K562 (cell line): Measurements from ENCODE around the gene RHOV. TPM values are rescaled to one million over a fixed set of nuclear protein-coding genes. Genes with fewer than 3 reads are reported as not detected.

Experiments
- AFF4 ChIP-seq: sonication (generic); formaldehyde crosslinking; IDR thresholded peaks from 2 replicates; pipeline ENCODE4 v1.8.0; 2023; ENCODE audit warnings: mild to moderate bottlenecking, missing genetic modification reagents
- ARID4B ChIP-seq: sonication (generic); formaldehyde crosslinking; IDR thresholded peaks from 2 replicates; pipeline ENCODE4 v1.8.0; 2022; ENCODE audit warnings: mild to moderate bottlenecking, missing genetic modification reagents
- ETV1 ChIP-seq: fragments of 450-650 bp; conservative IDR thresholded peaks from 2 replicates; pipeline ENCODE4 v1.6.1; 2016; ENCODE audit warnings: missing genetic modification characterization, control low read depth, low read depth, missing compliant biosample characterization
- GMEB1 ChIP-seq: fragments of 250-450 bp; sonication (Bioruptor Pico); IDR thresholded peaks from 2 replicates; pipeline ENCODE4 v1.4.0; 2020; ENCODE audit warnings: mild to moderate bottlenecking
- MYBL2 ChIP-seq, 2 experiments: fragments of 450-650 bp in 1 of 2; sonication (generic) in 1 of 2; formaldehyde crosslinking in 1 of 2; IDR thresholded peaks; 2 replicates each; pipeline versions ENCODE4 v1.6.1 to v1.8.1; 2017 to 2022; ENCODE audit warnings: borderline replicate concordance in 1 of 2, inconsistent platforms in 1 of 2, low read depth in 1 of 2, mild to moderate bottlenecking in 1 of 2, missing genetic modification reagents in 1 of 2, moderate library complexity in 1 of 2
- NR3C1 ChIP-seq: sonication (generic); formaldehyde crosslinking; IDR thresholded peaks from 2 replicates; pipeline ENCODE4 v1.8.1; 2022; ENCODE audit warnings: missing genetic modification reagents
- RNF219 ChIP-seq: fragments of 250-450 bp; sonication (Bioruptor Pico); IDR thresholded peaks from 2 replicates; pipeline ENCODE4 v1.5.0; 2022; ENCODE audit warnings: mild to moderate bottlenecking
- THAP7 ChIP-seq: fragments of 250-450 bp; sonication (Bioruptor Pico); IDR thresholded peaks from 2 replicates; pipeline ENCODE4 v1.5.0; 2021
- XRCC4 ChIP-seq: IDR thresholded peaks from one replicate; pipeline ENCODE4 v1.6.1; 2011; ENCODE audit not compliant: insufficient read depth, insufficient read length; ENCODE audit errors: extremely low read depth
- YBX1 ChIP-seq: fragments of 450-650 bp; IDR thresholded peaks from 2 replicates; pipeline ENCODE4 v1.7.1; 2016; ENCODE audit warnings: mild to moderate bottlenecking
- ZC3H4 ChIP-seq: sonication (generic); formaldehyde crosslinking; IDR thresholded peaks from 2 replicates; pipeline ENCODE4 v1.9.0; 2021; ENCODE audit warnings: missing genetic modification reagents, borderline replicate concordance
- polyA plus RNA-seq, 8 experiments: library from polyadenylated mRNA; depleted of rRNA in 4 of 8; stranded (reverse) in 5 of 8; unstranded in 3 of 8; fragments of >200 nt; fragmentation: Nextera tagmentation in 2 of 8; fragmentation: Illumina TruSeq in 1 of 8; extraction: Ambion mirVana in 2 of 8; extraction: Trizol in 1 of 8; gene quantifications; 2 replicates each; pipeline versions ENCODE4 v1.2.1 to v1.2.3, GENCODE V29; 2011 to 2014; ENCODE audit warnings: inconsistent platforms in 1 of 8, missing spikeins in 1 of 8
- total RNA-seq, 7 experiments: library from RNA; depleted of rRNA in 6 of 7; stranded (reverse); fragments of >200 nt in 6 of 7; fragmentation: Illumina TruSeq in 2 of 7; extraction: Trizol in 2 of 7; gene quantifications; 2 replicates each; pipeline versions ENCODE4 v1.2.1 to v1.2.3, GENCODE V29; 2011 to 2021; ENCODE audit warnings: low replicate concordance in 1 of 7

The RHOV gene
- total and polyA plus RNA-seq, 9 of the 15 experiments (the other 6 are each of a cell fraction or from before 2014, with no cell fraction given): 0.08 to 2.0 (median 1.1) TPM

GRCh38 chr15:40847223-40847961 is 26.6 kb downstream of the RHOV start (continued):
- TF ChIP-seq ZC3H4 (CRISPR knock-in tag) (no peak), MYBL2 (IDR thresholded peaks at IDR 0.05; ENCODE audit: low read depth) (no peak), MYBL2 (CRISPR knock-in tag; IDR thresholded peaks at IDR 0.05; ENCODE audit: borderline replicate concordance) (no peak), NR3C1 (CRISPR knock-in tag) (no peak), GMEB1 (CRISPR knock-in tag) (no peak), THAP7 (CRISPR knock-in tag) (no peak), ETV1 (peak; percentile 65), RNF219 (CRISPR knock-in tag) (no peak), ARID4B (CRISPR knock-in tag) (0 out of 2 replicates have a peak, but pooled peaks have one; percentile 25), AFF4 (CRISPR knock-in tag) (no peak), YBX1 (no peak), XRCC4 (no peak)
